22Rv1 (cell line): ENCODE measurements around the gene TIMM17A.

Experiments used
- CTCF ChIP-seq: fragments of 450-650 bp; IDR thresholded peaks from 2 replicates; pipeline ENCODE4 v1.5.1; 2017; ENCODE audit warnings: mild to moderate bottlenecking
- ZFX ChIP-seq: fragments of 450-650 bp; IDR thresholded peaks from 2 replicates; pipeline ENCODE4 v1.6.1; 2017; ENCODE audit warnings: antibody characterized with exemption, borderline replicate concordance

DNA sequence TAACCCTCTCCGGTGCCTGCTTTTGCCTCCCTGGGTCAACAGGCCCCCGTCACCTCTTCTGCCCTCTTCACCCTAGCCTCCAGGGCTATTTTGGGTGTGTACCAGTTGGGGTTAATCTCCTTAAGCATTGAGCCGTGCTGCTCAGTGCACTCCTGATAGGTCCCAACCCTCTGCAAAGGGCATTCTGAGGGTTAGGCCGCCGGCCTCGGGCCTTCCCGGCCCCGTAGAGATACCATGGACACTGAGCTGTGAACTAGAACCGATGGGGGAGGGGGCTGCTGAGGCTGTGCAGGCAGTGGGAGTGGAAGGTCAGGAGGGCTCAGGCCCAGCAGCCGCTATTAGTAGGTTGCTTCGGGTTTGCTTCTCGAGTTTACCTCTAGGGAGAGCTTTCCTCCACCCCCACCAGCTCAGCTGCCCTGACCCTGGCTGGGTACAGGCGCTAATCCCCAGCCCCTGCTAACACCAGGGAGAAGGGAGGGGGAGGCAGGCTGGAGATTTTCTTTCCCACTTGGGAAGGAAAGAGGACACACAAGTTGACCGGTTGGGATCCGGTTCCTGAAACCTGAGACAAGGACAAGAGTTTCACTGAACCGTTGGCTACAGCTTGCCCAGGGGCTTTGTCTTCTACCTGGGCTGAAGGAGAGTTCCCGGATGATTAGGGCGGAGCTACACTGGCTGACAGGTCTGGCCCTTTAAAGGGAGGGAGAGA lies 13.7 kb upstream of the TIMM17A start:
- TF ChIP-seq CTCF = no peak
- TF ChIP-seq ZFX = no peak
